GM12892 (cell line): ENCODE results near the gene PSME3.
A peak's percentile ranks its signal among the peaks of the same experiment; 100 is the strongest.

ENCODE experiments used
- DNase-seq: peaks from one replicate; pipeline ENCODE4 v3.0.0; 2011; ENCODE audit not compliant: insufficient read length
- FAIRE-seq: peaks from 2 replicates; lab custom pipeline; 2011; peaks lifted over from hg19 to GRCh38; lab: Jason Lieb, UNC
- POLR2A ChIP-seq: IDR thresholded peaks from 2 replicates; pipeline ENCODE4 v1.6.1; 2011; ENCODE audit warnings: low read depth, low read length, control low read depth
- POLR2AphosphoS5 ChIP-seq: IDR thresholded peaks from 2 replicates; pipeline ENCODE4 v1.6.1; 2011; ENCODE audit warnings: low read depth, low read length, control low read depth
- TAF1 ChIP-seq: IDR thresholded peaks from 2 replicates; pipeline ENCODE4 v1.6.1; 2011; ENCODE audit warnings: low read depth, mild to moderate bottlenecking, control low read depth, low read length, borderline replicate concordance

PSME3 gene

GRCh38 chr17:42819939-42820535, 13.2 kb upstream of the PSME3 start:
- no peak for DNase-seq
- FAIRE-seq: no peak
- TF ChIP-seq TAF1: no peak
- no peak for TF ChIP-seq POLR2A
- no peak for TF ChIP-seq POLR2AphosphoS5

- FAIRE-seq: no peak
- no peak for DNase-seq
- no peak for TF ChIP-seq TAF1
- no peak for TF ChIP-seq POLR2AphosphoS5
- TF ChIP-seq POLR2A: no peak
Observed at GRCh38 chr17:42821176-42821575, 12.0 kb upstream of the PSME3 start.

GRCh38 chr17:42827472-42827871, 5.7 kb upstream of the PSME3 start:
- FAIRE-seq (no peak), DNase-seq (no peak)
- TF ChIP-seq POLR2AphosphoS5: no peak

- DNase-seq (no peak), FAIRE-seq (no peak)
- TF ChIP-seq TAF1 (no peak), POLR2A (no peak), POLR2AphosphoS5 (no peak)
Observed at GRCh38 chr17:42830971-42831370, 2.2 kb upstream of the PSME3 start.

GRCh38 chr17:42832213-42832933, 824 bp upstream of the PSME3 start:
- no peak for DNase-seq
- FAIRE-seq: no peak

GRCh38 chr17:42833767-42834422, 698 bp downstream of the PSME3 start:
- DNase-seq (no peak), FAIRE-seq (no peak)
- TF ChIP-seq POLR2A: no peak
- no peak for TF ChIP-seq TAF1
- TF ChIP-seq POLR2AphosphoS5: no peak

More at GRCh38 chr17:42832213-42832933, 824 bp upstream of the PSME3 start:
- TF ChIP-seq POLR2AphosphoS5 (no peak), POLR2A (no peak), TAF1 (no peak)

- no peak for DNase-seq
- no peak for FAIRE-seq
- no peak for TF ChIP-seq POLR2A
- TF ChIP-seq POLR2AphosphoS5: no peak
- no peak for TF ChIP-seq TAF1
Observed at GRCh38 chr17:42835732-42836131, 2.5 kb downstream of the PSME3 start.

GRCh38 chr17:42841975-42842685, 8.9 kb downstream of the PSME3 start:
- no peak for FAIRE-seq
- TF ChIP-seq POLR2AphosphoS5 (no peak), TAF1 (no peak), POLR2A (no peak)
- DNase-seq: no peak

- DNase-seq (no peak), FAIRE-seq (no peak)
- TF ChIP-seq TAF1 (no peak), POLR2AphosphoS5 (no peak)
Observed at GRCh38 chr17:42843358-42843934, 10.2 kb downstream of the PSME3 start.

GRCh38 chr17:42844271-42844670, 11.1 kb downstream of the PSME3 start, which contains the start of gene AOC2:
Gene AOC2 (plus strand): TSS chr17:42844580. CDS start chr17:42844627, 47 bp downstream.
- TF ChIP-seq POLR2AphosphoS5 (no peak), TAF1 (no peak), POLR2A (no peak; the same call in 1 of the 2 replicates)
- DNase-seq (no peak), FAIRE-seq (no peak)

GRCh38 chr17:42844761-42845555, 11.8 kb downstream of the PSME3 start:
- TF ChIP-seq POLR2AphosphoS5 (peak; percentile 65), TAF1 (no peak)
- FAIRE-seq (no peak), DNase-seq (no peak)
